ENCODE measurements around the gene SLITRK3. TPM values are rescaled to one million over a fixed set of nuclear protein-coding genes. Genes with fewer than 3 reads are reported as not detected.
A peak's percentile ranks its signal among the peaks of the same experiment; 100 is the strongest.

The SLITRK3 gene
- total RNA-seq, 2 donors from 2014 or later = 0.17 to 0.48 TPM

- no peaks in the 10 kb centered on the region for H3K4me1 ChIP-seq
- TF ChIP-seq, protein P1, sequence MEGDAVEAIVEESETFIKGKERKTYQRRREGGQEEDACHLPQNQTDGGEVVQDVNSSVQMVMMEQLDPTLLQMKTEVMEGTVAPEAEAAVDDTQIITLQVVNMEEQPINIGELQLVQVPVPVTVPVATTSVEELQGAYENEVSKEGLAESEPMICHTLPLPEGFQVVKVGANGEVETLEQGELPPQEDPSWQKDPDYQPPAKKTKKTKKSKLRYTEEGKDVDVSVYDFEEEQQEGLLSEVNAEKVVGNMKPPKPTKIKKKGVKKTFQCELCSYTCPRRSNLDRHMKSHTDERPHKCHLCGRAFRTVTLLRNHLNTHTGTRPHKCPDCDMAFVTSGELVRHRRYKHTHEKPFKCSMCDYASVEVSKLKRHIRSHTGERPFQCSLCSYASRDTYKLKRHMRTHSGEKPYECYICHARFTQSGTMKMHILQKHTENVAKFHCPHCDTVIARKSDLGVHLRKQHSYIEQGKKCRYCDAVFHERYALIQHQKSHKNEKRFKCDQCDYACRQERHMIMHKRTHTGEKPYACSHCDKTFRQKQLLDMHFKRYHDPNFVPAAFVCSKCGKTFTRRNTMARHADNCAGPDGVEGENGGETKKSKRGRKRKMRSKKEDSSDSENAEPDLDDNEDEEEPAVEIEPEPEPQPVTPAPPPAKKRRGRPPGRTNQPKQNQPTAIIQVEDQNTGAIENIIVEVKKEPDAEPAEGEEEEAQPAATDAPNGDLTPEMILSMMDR (IDR thresholded peaks at IDR 0.05) = no peak
- no peak overlapping the region for H3K4me3 ChIP-seq
- H3K9ac ChIP-seq (ENCODE audit: low read depth in 2 of 2, low read length in 2 of 2) = no peak overlapping the region
- intact Hi-C loops (cut with DNase I) = no loop called here
- no peak overlapping the region for H3K27ac ChIP-seq
- no peak for DNase-seq
- H3K9me3 ChIP-seq = no peaks in the 10 kb centered on the region
- no peaks in the 10 kb centered on the region for H3K27me3 ChIP-seq
- no peaks in the 10 kb centered on the region for H3K36me3 ChIP-seq
Measured at GRCh38 chr3:165212580-165212979, 16.4 kb upstream of the SLITRK3 start.

DNA sequence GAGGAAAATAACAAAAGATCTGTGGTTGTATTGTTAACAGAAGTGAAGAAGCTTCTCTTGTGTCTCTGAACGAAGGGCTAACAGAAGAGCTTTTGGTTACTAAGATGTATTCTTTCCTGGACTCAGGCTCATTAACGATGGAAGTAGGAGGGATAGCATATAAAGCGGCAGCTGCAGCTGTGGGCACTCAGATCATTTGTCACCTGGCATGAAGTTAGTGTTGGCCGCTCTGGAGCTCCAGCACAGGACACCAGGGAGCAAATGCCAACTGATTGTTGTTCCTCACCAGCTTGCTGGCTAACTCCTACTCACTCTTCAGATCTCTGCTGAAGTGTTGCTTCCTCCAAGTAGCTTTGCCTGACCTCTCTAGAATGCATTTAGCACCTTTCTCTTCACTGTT, 15.5 kb upstream of the SLITRK3 start:
- DNase-seq = no peak
- no peak overlapping the region for H3K9ac ChIP-seq (ENCODE audit: low read depth in 2 of 2, low read length in 2 of 2)
- H3K36me3 ChIP-seq = no peaks in the 10 kb centered on the region
- H3K27me3 ChIP-seq = no peaks in the 10 kb centered on the region
- TF ChIP-seq, protein P1 (IDR thresholded peaks at IDR 0.05) = no peak
- no peaks in the 10 kb centered on the region for H3K4me1 ChIP-seq
- intact Hi-C loops (cut with DNase I) = no loop called here
- no peak overlapping the region for H3K27ac ChIP-seq
- no peaks in the 10 kb centered on the region for H3K9me3 ChIP-seq
- no peak overlapping the region for H3K4me3 ChIP-seq

DNA sequence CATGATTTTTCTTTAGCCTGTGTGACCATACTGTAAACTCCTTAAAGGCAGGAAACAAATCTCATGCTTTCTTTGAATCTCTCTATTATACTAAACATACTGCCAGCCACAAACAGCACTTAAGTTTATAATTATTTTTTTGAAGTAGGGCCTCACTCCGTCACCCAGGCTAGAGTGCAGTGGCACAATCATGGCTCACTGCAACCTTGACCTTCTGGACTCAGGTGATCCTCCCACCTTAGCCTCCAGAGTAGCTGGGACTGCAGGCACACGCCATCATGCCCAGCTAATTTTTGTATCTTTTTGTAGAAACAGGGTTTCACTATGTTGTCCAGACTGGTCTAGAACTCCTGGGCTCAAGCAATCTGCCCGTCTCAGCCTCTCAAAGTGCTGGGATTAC, 14.5 kb upstream of the SLITRK3 start:
- no peaks in the 10 kb centered on the region for H3K36me3 ChIP-seq
- H3K9ac ChIP-seq (ENCODE audit: low read depth in 2 of 2, low read length in 2 of 2) = no peak overlapping the region
- no peaks in the 10 kb centered on the region for H3K27me3 ChIP-seq
- intact Hi-C loops (cut with DNase I) = no loop called here
- no peak overlapping the region for H3K4me3 ChIP-seq
- no peaks in the 10 kb centered on the region for H3K9me3 ChIP-seq
- TF ChIP-seq, protein P1 (IDR thresholded peaks at IDR 0.05) = no peak
- H3K27ac ChIP-seq = no peak overlapping the region
- no peaks in the 10 kb centered on the region for H3K4me1 ChIP-seq
- DNase-seq = no peak

DNA sequence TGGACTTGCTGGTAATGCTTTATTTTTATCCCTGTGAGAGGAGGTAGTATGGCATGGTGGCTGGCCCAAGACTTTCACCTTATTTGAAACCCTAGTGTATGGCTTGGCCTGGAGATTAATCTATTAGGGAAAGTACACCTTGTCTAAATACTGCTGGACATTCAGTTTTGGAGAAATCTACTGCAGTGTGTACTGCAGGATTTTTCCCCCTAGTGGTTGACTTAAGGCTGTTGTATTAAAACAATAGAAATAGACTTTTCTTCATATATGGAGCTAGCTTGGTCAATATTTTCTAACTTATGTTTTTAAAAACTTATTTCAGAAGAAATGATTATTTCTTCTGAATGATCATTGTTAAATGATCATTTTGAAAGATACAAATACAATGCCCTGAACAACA, 13.9 kb upstream of the SLITRK3 start:
- Histone ChIP-seq H3K9ac (ENCODE audit: low read depth in 2 of 2, low read length in 2 of 2) (no peak overlapping the region), H3K27me3 (no peaks in the 10 kb centered on the region), H3K27ac (no peak overlapping the region), H3K4me1 (no peaks in the 10 kb centered on the region), H3K36me3 (no peaks in the 10 kb centered on the region), H3K9me3 (no peaks in the 10 kb centered on the region), H3K4me3 (no peak overlapping the region)
- intact Hi-C loops (cut with DNase I) = no loop called here
- DNase-seq = no peak
- TF ChIP-seq, protein P1 (IDR thresholded peaks at IDR 0.05) = no peak

DNA sequence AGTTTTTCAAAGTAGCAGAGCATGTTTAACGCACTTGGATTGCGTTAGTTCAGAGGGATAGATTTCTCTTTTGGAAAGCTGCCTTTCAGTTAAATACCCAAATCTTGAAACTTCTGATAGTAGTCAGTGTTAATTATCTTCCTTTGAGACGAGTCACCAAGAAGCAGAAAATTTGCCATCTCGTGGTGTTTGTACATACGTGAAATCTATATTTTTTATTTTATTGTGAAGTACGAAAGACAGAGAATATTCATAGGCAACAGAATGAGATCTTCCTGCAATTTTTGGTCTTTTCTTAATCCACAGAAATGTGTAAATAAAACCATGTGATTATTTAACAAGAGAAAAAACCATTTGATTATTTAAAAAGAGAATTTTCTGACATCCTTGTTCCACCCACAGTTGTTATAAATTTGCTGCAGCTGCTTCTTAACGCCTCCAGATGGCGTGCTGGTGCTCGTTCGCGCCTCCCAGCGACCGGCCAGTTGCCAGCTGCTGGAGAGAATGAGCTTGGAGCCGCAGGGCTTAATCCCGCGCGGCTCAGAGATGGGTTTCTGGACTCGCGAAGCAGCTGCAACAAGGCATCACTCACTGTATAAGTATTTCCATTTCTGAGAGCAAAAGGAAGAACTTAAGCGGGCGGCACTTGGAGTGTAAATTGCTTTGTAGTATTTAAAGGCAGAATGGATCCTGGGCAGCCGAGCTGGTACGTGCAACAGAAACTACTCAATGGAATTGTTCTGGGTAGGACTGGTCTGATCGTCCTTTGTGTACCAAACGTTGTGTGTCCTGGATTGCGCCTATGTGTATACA, 10.5 kb upstream of the SLITRK3 start:
- no peaks in the 10 kb centered on the region for H3K27me3 ChIP-seq
- H3K36me3 ChIP-seq = no peaks in the 10 kb centered on the region
- intact Hi-C loops (cut with DNase I) = no loop called here
- TF ChIP-seq, protein P1 (IDR thresholded peaks at IDR 0.05) = peak; percentile 84
- no peaks in the 10 kb centered on the region for H3K9me3 ChIP-seq
- H3K27ac ChIP-seq = no peak overlapping the region
- H3K4me3 ChIP-seq = no peak overlapping the region
- H3K9ac ChIP-seq (ENCODE audit: low read depth in 2 of 2, low read length in 2 of 2) = no peak overlapping the region
- DNase-seq = peak; percentile 72
- H3K4me1 ChIP-seq = no peaks in the 10 kb centered on the region

All from colonic mucosa (tissue), 4 donors.